K562 (cell line): ENCODE measurements around the gene ARL4C. TPM values are rescaled to one million over a fixed set of nuclear protein-coding genes. Genes with fewer than 3 reads are reported as not detected.

Source experiments
- ATAC-seq: fragments of 200-7000 bp; cut with Tn5 transposase; 3 replicates; pipeline ENCODE4 v1.9.1; 2020; ENCODE audit warnings: moderate library complexity
- BruUV-seq: library from RNA; stranded (reverse); fragments of 400-500 nt; replicated peaks from 2 replicates; lab custom pipeline; 2021; lab: Mats Ljungman, UMichigan
- CTCF ChIA-PET: fragments of 300-600 bp; formaldehyde crosslinking; extraction: SDS; loops from one replicate; lab custom pipeline; 2021; ENCODE audit warnings: low intra/inter-chr PET ratio; lab: Yijun Ruan, JAX
- POLR2A ChIA-PET: fragments of 300-600, 350-650 bp; sonication (Branson Sonifier 250); formaldehyde crosslinking; extraction: SDS; loops from one replicate; lab custom pipeline; 2021; ENCODE audit warnings: antibody characterized with exemption, inconsistent platforms; lab: Yijun Ruan, JAX
- DNase-seq, 4 experiments: peaks; one replicate each; pipeline versions ENCODE4 v3.0.0 to v3.0.0-alpha.2; 2011 to 2018; ENCODE audit warnings: low spot score in 3 of 4, mixed read lengths in 3 of 4; ENCODE audit errors: extremely low read depth in 1 of 4
- FAIRE-seq: peaks from 2 replicates; lab custom pipeline; 2011; peaks lifted over from hg19 to GRCh38; lab: Jason Lieb, UNC
- H2AFZ ChIP-seq: 2 replicates; pipeline ENCODE4 v1.6.0; 2011; ENCODE audit warnings: low read depth, low read length, control low read depth, inconsistent platforms
- H3K27ac ChIP-seq: fragments of 200-600 bp; 3 replicates; pipeline ENCODE4 v1.8.0; 2011; ENCODE audit warnings: low read depth, mild to moderate bottlenecking, control low read depth, inconsistent platforms, low read length, moderate library complexity, mixed read lengths; ENCODE audit errors: extremely low read depth
- H3K27me3 ChIP-seq, 2 experiments: fragments of 300-600 bp in 1 of 2; 2 replicates in 1 of 2; 3 replicates in 1 of 2; pipeline versions ENCODE4 v1.6.0 to v1.8.0; 2011; ENCODE audit warnings: inconsistent platforms in 2 of 2, low read length in 2 of 2, mild to moderate bottlenecking in 1 of 2, mixed read lengths in 1 of 2, moderate library complexity in 1 of 2; ENCODE audit not compliant: control insufficient read depth in 2 of 2, insufficient read depth in 2 of 2
- H3K36me3 ChIP-seq: fragments of 300-600 bp; 3 replicates; pipeline ENCODE4 v1.8.0; 2011; ENCODE audit warnings: mild to moderate bottlenecking, low read length, inconsistent platforms; ENCODE audit not compliant: control insufficient read depth, insufficient read depth
- H3K4me1 ChIP-seq, 2 experiments: fragments of 200-600 bp in 1 of 2; replicated peaks in 1 of 2; 2 replicates in 1 of 2; 3 replicates in 1 of 2; pipeline versions ENCODE4 v1.5.1 to v1.8.0; 2011; ENCODE audit warnings: inconsistent platforms in 2 of 2, low read length in 2 of 2, mild to moderate bottlenecking in 1 of 2, mixed read lengths in 1 of 2, moderate library complexity in 1 of 2; ENCODE audit not compliant: control insufficient read depth in 2 of 2, insufficient read depth in 2 of 2
- H3K4me2 ChIP-seq: 2 replicates; pipeline ENCODE4 v1.6.1; 2011; ENCODE audit warnings: low read length, control low read depth, inconsistent platforms, mixed read lengths; ENCODE audit not compliant: insufficient read depth
- H3K4me3 ChIP-seq: fragments of 200-600 bp; sonication (generic), shearing (Covaris generic); 2 replicates; pipeline ENCODE4 v1.5.1; 2016; ENCODE audit warnings: control low read depth, inconsistent platforms
- H3K79me2 ChIP-seq: fragments of 200-600 bp; 3 replicates; pipeline ENCODE4 v1.8.0; 2011; ENCODE audit warnings: low read length, inconsistent platforms; ENCODE audit not compliant: control insufficient read depth, insufficient read depth
- H3K9ac ChIP-seq, 2 experiments: 2 replicates each; pipeline versions ENCODE4 v1.6.0 to v1.6.1; 2011; ENCODE audit warnings: low read depth in 2 of 2, low read length in 2 of 2, control low read depth in 1 of 2, inconsistent platforms in 1 of 2, mild to moderate bottlenecking in 1 of 2, mixed read lengths in 1 of 2; ENCODE audit not compliant: insufficient read depth in 1 of 2
- H3K9me1 ChIP-seq: one replicate; pipeline ENCODE4 v1.6.0; 2011; ENCODE audit warnings: inconsistent platforms, mild to moderate bottlenecking, low read length, moderate library complexity; ENCODE audit not compliant: control insufficient read depth, insufficient read depth
- H3K9me3 ChIP-seq: replicated peaks from 2 replicates; pipeline ENCODE4 v1.5.1; 2011; ENCODE audit warnings: low read depth, low read length, inconsistent platforms; ENCODE audit not compliant: control insufficient read depth, insufficient read depth
- H4K20me1 ChIP-seq: replicated peaks from 2 replicates; pipeline ENCODE4 v1.6.1; 2011; ENCODE audit warnings: low read length, inconsistent platforms, mixed read lengths; ENCODE audit not compliant: control insufficient read depth, insufficient read depth
- ASH1L ChIP-seq: fragments of 450-650 bp; IDR thresholded peaks from 2 replicates; pipeline ENCODE4 v1.6.1; 2018; ENCODE audit warnings: borderline replicate concordance, mild to moderate bottlenecking, low read depth; ENCODE audit not compliant: partially characterized antibody
- CBX2 ChIP-seq: fragments of 200-600 bp; sonication (generic); IDR thresholded peaks from one replicate; pipeline ENCODE4 v1.6.1; 2012; ENCODE audit warnings: mild to moderate bottlenecking, low read length, inconsistent platforms; ENCODE audit not compliant: insufficient read depth, poor library complexity, severe bottlenecking
- CXXC5 ChIP-seq: fragments of 250-450 bp; sonication (Bioruptor Pico); IDR thresholded peaks from 2 replicates; pipeline ENCODE4 v1.8.0; 2022; ENCODE audit warnings: inconsistent platforms, mild to moderate bottlenecking, moderate library complexity
- FOXA1 ChIP-seq: fragments of 450-650 bp; IDR thresholded peaks from 2 replicates; pipeline ENCODE4 v1.6.1; 2016; ENCODE audit warnings: mild to moderate bottlenecking, borderline replicate concordance
- GABPA ChIP-seq: fragments of 200-800 bp; sonication (Bioruptor generic); conservative IDR thresholded peaks from 2 replicates; pipeline ENCODE4 v1.6.1; 2016; ENCODE audit warnings: low read depth, missing genetic modification characterization, missing compliant biosample characterization
- GABPB2 ChIP-seq: fragments of 250-450 bp; sonication (Bioruptor Pico); conservative IDR thresholded peaks from 2 replicates; pipeline ENCODE4 v1.5.1; 2021; ENCODE audit warnings: mild to moderate bottlenecking
- MYBL2 ChIP-seq, 2 experiments: fragments of 450-650 bp in 1 of 2; sonication (generic) in 1 of 2; formaldehyde crosslinking in 1 of 2; IDR thresholded peaks; 2 replicates each; pipeline versions ENCODE4 v1.6.1 to v1.8.1; 2017 to 2022; ENCODE audit warnings: borderline replicate concordance in 1 of 2, inconsistent platforms in 1 of 2, low read depth in 1 of 2, mild to moderate bottlenecking in 1 of 2, missing genetic modification reagents in 1 of 2, moderate library complexity in 1 of 2
- NCOR1 ChIP-seq: fragments of 450-650 bp; IDR thresholded peaks from 2 replicates; pipeline ENCODE4 v1.6.1; 2016; ENCODE audit warnings: mild to moderate bottlenecking, moderate library complexity
- STAG1 ChIP-seq: sonication (generic); formaldehyde crosslinking; IDR thresholded peaks from 2 replicates; pipeline ENCODE4 v1.5.0; 2020; ENCODE audit warnings: missing genetic modification reagents, borderline replicate concordance
- THRB ChIP-seq: fragments of 450-650 bp; formaldehyde crosslinking; conservative IDR thresholded peaks from 2 replicates; pipeline ENCODE4 v1.4.0; 2022; ENCODE audit warnings: mild to moderate bottlenecking, missing genetic modification characterization
- ZBTB34 ChIP-seq: fragments of 250-450 bp; sonication (Bioruptor Pico); IDR thresholded peaks from 2 replicates; pipeline ENCODE4 v1.8.0; 2021; ENCODE audit warnings: mild to moderate bottlenecking, moderate library complexity
- ZKSCAN8 ChIP-seq: fragments of 200-800 bp; sonication (Bioruptor generic); IDR thresholded peaks from 2 replicates; pipeline ENCODE4 v1.6.1; 2016; ENCODE audit warnings: missing genetic modification characterization, missing compliant biosample characterization
- ZNF512 ChIP-seq: IDR thresholded peaks from 2 replicates; pipeline ENCODE4 v1.6.1; 2016; ENCODE audit warnings: missing genetic modification characterization, missing compliant biosample characterization
- ZNF717 ChIP-seq: fragments of 250-450 bp; sonication (Bioruptor Pico); IDR thresholded peaks from 2 replicates; pipeline ENCODE4 v1.5.0; 2021
- ZNF785 ChIP-seq: fragments of 250-450 bp; sonication (Bioruptor Pico); IDR thresholded peaks from 2 replicates; pipeline ENCODE4 v1.4.0; 2020; ENCODE audit warnings: mild to moderate bottlenecking
- WGBS: fragments of 100-300 bp; shearing (Covaris generic); methylation state at CpG from one replicate; pipeline ENCODE4 v1.1.6; 2016; ENCODE audit warnings: low coverage, mixed read lengths; ENCODE audit not compliant: insufficient coverage; ENCODE audit errors: missing lambda C conversion rate; 5-methylcytosine and 5-hydroxymethylcytosine counted together
- in situ Hi-C: fragments of 300-500 bp; cut with MboI; formaldehyde crosslinking; loops from 4 replicates; pipeline ENCODE4 v1.15.0; 2018; ENCODE audit warnings: inconsistent platforms, mixed read lengths
- intact Hi-C: fragments of 100-400 bp; cut with micrococcal nuclease; formaldehyde crosslinking; loops from 2 replicates; pipeline ENCODE4 v1.14.2; 2022
- polyA plus RNA-seq, 8 experiments: library from polyadenylated mRNA; depleted of rRNA in 4 of 8; stranded (reverse) in 5 of 8; unstranded in 3 of 8; fragments of >200 nt; fragmentation: Nextera tagmentation in 2 of 8; fragmentation: Illumina TruSeq in 1 of 8; extraction: Ambion mirVana in 2 of 8; extraction: Trizol in 1 of 8; gene quantifications; 2 replicates each; pipeline versions ENCODE4 v1.2.1 to v1.2.3, GENCODE V29; 2011 to 2014; ENCODE audit warnings: inconsistent platforms in 1 of 8, missing spikeins in 1 of 8
- total RNA-seq, 7 experiments: library from RNA; depleted of rRNA in 6 of 7; stranded (reverse); fragments of >200 nt in 6 of 7; fragmentation: Illumina TruSeq in 2 of 7; extraction: Trizol in 2 of 7; gene quantifications; 2 replicates each; pipeline versions ENCODE4 v1.2.1 to v1.2.3, GENCODE V29; 2011 to 2021; ENCODE audit warnings: low replicate concordance in 1 of 7

The ARL4C gene
- total and polyA plus RNA-seq, 9 of the 15 experiments (the other 6 are each of a cell fraction or from before 2014, with no cell fraction given): 0.03 to 0.11 (median 0.04) TPM; not detected in 5

GRCh38 chr2:234447963-234448362 is 48.9 kb downstream of the ARL4C start:
- Histone ChIP-seq H3K27me3 (peaks cover 0 to 28% of the 10 kb centered on the region in 2 experiments; a peak in 2 of 5 replicates), H3K79me2 (no peaks in the 10 kb centered on the region), H3K4me1 (no peaks in the 10 kb centered on the region)
- no peak for DNase-seq
- POLR2A ChIA-PET: no interaction called here
- TF ChIP-seq ZNF785 (CRISPR knock-in tag): no peak
- TF ChIP-seq THRB (CRISPR knock-in tag): no peak
- no peak for TF ChIP-seq MYBL2 (IDR thresholded peaks at IDR 0.05; ENCODE audit: low read depth)
- no peak for TF ChIP-seq MYBL2 (CRISPR knock-in tag; IDR thresholded peaks at IDR 0.05; ENCODE audit: borderline replicate concordance)
- TF ChIP-seq STAG1 (CRISPR knock-in tag): no peak
- TF ChIP-seq CXXC5 (CRISPR knock-in tag): no peak
- no peak for TF ChIP-seq ASH1L
- TF ChIP-seq CBX2: no peak
- TF ChIP-seq ZNF717 (CRISPR knock-in tag): no peak
- no peak for TF ChIP-seq ZKSCAN8
- TF ChIP-seq ZBTB34: no peak
- TF ChIP-seq GABPB2 (CRISPR knock-in tag): no peak
- no peak for TF ChIP-seq NCOR1
- no peak for TF ChIP-seq ZNF512
- no peak for TF ChIP-seq GABPA (tag)
- no peak for TF ChIP-seq FOXA1
- TF ChIP-seq, all 486 proteins: peak for 0
- in situ Hi-C loops: no loop called here
- H3K36me3 ChIP-seq: no peaks in the 10 kb centered on the region
- H4K20me1 ChIP-seq: no peaks in the 10 kb centered on the region
- FAIRE-seq: no peak
- no peaks in the 10 kb centered on the region for H3K9me1 ChIP-seq
- no peak for ATAC-seq
- H2AFZ ChIP-seq: no peak overlapping the region
- CTCF ChIA-PET: no interaction called here
- no peak overlapping the region for H3K4me3 ChIP-seq
- H3K9ac ChIP-seq: no peak overlapping the region
- no peak overlapping the region for H3K4me2 ChIP-seq
- 0% methylated on average over 5 of the region's 5 CpGs for WGBS
- H3K27ac ChIP-seq: no peak overlapping the region
- intact Hi-C loops: no loop called here
- no peaks in the 10 kb centered on the region for H3K9me3 ChIP-seq
- BruUV-seq: no TSS peak
